ENCODE data around the gene CD22. TPM values are rescaled to one million over a fixed set of nuclear protein-coding genes. Genes with fewer than 3 reads are reported as not detected.

CD22 gene
- total RNA-seq, 1 donor from 2014 or later = 4.7 TPM

GRCh38 chr19:35291259-35291658, 37.7 kb upstream of the CD22 start:
- no peak for DNase-seq (ENCODE audit: low spot score)
- H3K27me3 Mint-ChIP-seq (ENCODE audit: insufficient read depth) = peaks cover 9% of the 10 kb centered on the region
- H3K4me1 Mint-ChIP-seq (ENCODE audit: low read depth) = no peaks in the 10 kb centered on the region
- H3K4me3 Mint-ChIP-seq = no peak overlapping the region
- H3K27ac Mint-ChIP-seq = no peak overlapping the region
- H3K36me3 Mint-ChIP-seq (ENCODE audit: low read depth) = no peaks in the 10 kb centered on the region
- intact Hi-C loops (cut with micrococcal nuclease) = no loop called here
- H3K9me3 Mint-ChIP-seq = no peaks in the 10 kb centered on the region

- Mint-ChIP-seq H3K4me1 (ENCODE audit: low read depth) (no peaks in the 10 kb centered on the region), H3K9me3 (no peaks in the 10 kb centered on the region), H3K4me3 (no peak within 1 kb of the TSS), H3K27me3 (ENCODE audit: insufficient read depth) (peaks cover 8% of the 10 kb centered on the region), H3K36me3 (ENCODE audit: low read depth) (no peaks in the 10 kb centered on the region), H3K27ac (no peak within 1 kb of the TSS)
- intact Hi-C loops (cut with micrococcal nuclease) = no loop called here
- DNase-seq (ENCODE audit: low spot score) = no peak
These were observed 37.1 kb upstream of the CD22 start, which contains the start of gene MAG for GRCh38 chr19:35291916-35292315. Gene MAG (plus strand): TSS chr19:35292161. CDS start chr19:35295409, 3,248 bp downstream.

- no peak overlapping the region for H3K27ac Mint-ChIP-seq
- no peak overlapping the region for H3K4me3 Mint-ChIP-seq
- H3K36me3 Mint-ChIP-seq (ENCODE audit: low read depth) = no peaks in the 10 kb centered on the region
- no peak for DNase-seq (ENCODE audit: low spot score)
- no peaks in the 10 kb centered on the region for H3K4me1 Mint-ChIP-seq (ENCODE audit: low read depth)
- intact Hi-C loops (cut with micrococcal nuclease) = no loop called here
- peaks cover 8% of the 10 kb centered on the region for H3K27me3 Mint-ChIP-seq (ENCODE audit: insufficient read depth)
- H3K9me3 Mint-ChIP-seq = no peaks in the 10 kb centered on the region
These were observed 36.3 kb upstream of the CD22 start for GRCh38 chr19:35292421-35293362.

GRCh38 chr19:35293363-35293739, 35.6 kb upstream of the CD22 start:
- Mint-ChIP-seq H3K27ac (no peak overlapping the region), H3K9me3 (no peaks in the 10 kb centered on the region), H3K27me3 (ENCODE audit: insufficient read depth) (peaks cover 8% of the 10 kb centered on the region), H3K4me3 (no peak overlapping the region), H3K4me1 (ENCODE audit: low read depth) (no peaks in the 10 kb centered on the region), H3K36me3 (ENCODE audit: low read depth) (no peaks in the 10 kb centered on the region)
- DNase-seq (ENCODE audit: low spot score) = no peak
- intact Hi-C loops (cut with micrococcal nuclease) = no loop called here

- no peaks in the 10 kb centered on the region for H3K36me3 Mint-ChIP-seq (ENCODE audit: low read depth)
- H3K4me3 Mint-ChIP-seq = no peak overlapping the region
- no peaks in the 10 kb centered on the region for H3K9me3 Mint-ChIP-seq
- no peaks in the 10 kb centered on the region for H3K4me1 Mint-ChIP-seq (ENCODE audit: low read depth)
- H3K27me3 Mint-ChIP-seq (ENCODE audit: insufficient read depth) = peaks cover 8% of the 10 kb centered on the region
- DNase-seq (ENCODE audit: low spot score) = no peak
- H3K27ac Mint-ChIP-seq = no peak overlapping the region
- intact Hi-C loops (cut with micrococcal nuclease) = no loop called here
These were observed 35.2 kb upstream of the CD22 start for GRCh38 chr19:35293808-35294207.

- no peak for DNase-seq (ENCODE audit: low spot score)
These were observed 34.7 kb upstream of the CD22 start for GRCh38 chr19:35294328-35294727.

GRCh38 chr19:35294859-35295791, 33.9 kb upstream of the CD22 start:
- H3K27ac Mint-ChIP-seq = no peak overlapping the region
- peaks cover 8% of the 10 kb centered on the region for H3K27me3 Mint-ChIP-seq (ENCODE audit: insufficient read depth)
- no peaks in the 10 kb centered on the region for H3K9me3 Mint-ChIP-seq
- no peak for DNase-seq (ENCODE audit: low spot score)
- no peaks in the 10 kb centered on the region for H3K4me1 Mint-ChIP-seq (ENCODE audit: low read depth)
- H3K36me3 Mint-ChIP-seq (ENCODE audit: low read depth) = no peaks in the 10 kb centered on the region
- intact Hi-C loops (cut with micrococcal nuclease) = no loop called here
- no peak overlapping the region for H3K4me3 Mint-ChIP-seq

More at GRCh38 chr19:35294328-35294727, 34.7 kb upstream of the CD22 start:
- Mint-ChIP-seq H3K27ac (no peak overlapping the region), H3K9me3 (no peaks in the 10 kb centered on the region), H3K4me1 (ENCODE audit: low read depth) (no peaks in the 10 kb centered on the region), H3K36me3 (ENCODE audit: low read depth) (no peaks in the 10 kb centered on the region), H3K27me3 (ENCODE audit: insufficient read depth) (peaks cover 8% of the 10 kb centered on the region), H3K4me3 (no peak overlapping the region)
- intact Hi-C loops (cut with micrococcal nuclease) = no loop called here

GRCh38 chr19:35295792-35296462, 33.1 kb upstream of the CD22 start:
- intact Hi-C loops (cut with micrococcal nuclease) = loop anchor here (2.0 kb wide), 1 partner anchor 51 kb away; the partner anchor contains the start of gene FFAR1
- Mint-ChIP-seq H3K9me3 (no peaks in the 10 kb centered on the region), H3K27ac (no peak overlapping the region), H3K4me1 (ENCODE audit: low read depth) (no peaks in the 10 kb centered on the region), H3K4me3 (no peak overlapping the region), H3K36me3 (ENCODE audit: low read depth) (no peaks in the 10 kb centered on the region), H3K27me3 (ENCODE audit: insufficient read depth) (peaks cover 8% of the 10 kb centered on the region)
- peak; percentile 21 for DNase-seq (ENCODE audit: low spot score)

GRCh38 chr19:35296644-35297514, 32.1 kb upstream of the CD22 start:
- H3K27ac Mint-ChIP-seq = no peak overlapping the region
- DNase-seq (ENCODE audit: low spot score) = no peak
- no peaks in the 10 kb centered on the region for H3K9me3 Mint-ChIP-seq
- H3K36me3 Mint-ChIP-seq (ENCODE audit: low read depth) = no peaks in the 10 kb centered on the region
- H3K4me3 Mint-ChIP-seq = no peak overlapping the region
- H3K4me1 Mint-ChIP-seq (ENCODE audit: low read depth) = no peaks in the 10 kb centered on the region
- H3K27me3 Mint-ChIP-seq (ENCODE audit: insufficient read depth) = peaks cover 4% of the 10 kb centered on the region
- intact Hi-C loops (cut with micrococcal nuclease) = loop anchor here (2.0 kb wide), 1 partner anchor 50 kb away; the partner anchor contains the start of gene FFAR1

GRCh38 chr19:35297515-35297848, 31.5 kb upstream of the CD22 start:
- Mint-ChIP-seq H3K9me3 (no peaks in the 10 kb centered on the region), H3K36me3 (ENCODE audit: low read depth) (no peaks in the 10 kb centered on the region), H3K4me3 (no peak overlapping the region), H3K4me1 (ENCODE audit: low read depth) (no peaks in the 10 kb centered on the region), H3K27ac (no peak overlapping the region), H3K27me3 (ENCODE audit: insufficient read depth) (peaks cover 4% of the 10 kb centered on the region)
- no peak for DNase-seq (ENCODE audit: low spot score)
- intact Hi-C loops (cut with micrococcal nuclease) = loop anchor here (2.0 kb wide), 1 partner anchor 49 kb away; the partner anchor contains the start of gene FFAR1

GRCh38 chr19:35297922-35298321, 31.1 kb upstream of the CD22 start:
- DNase-seq (ENCODE audit: low spot score) = no peak
- intact Hi-C loops (cut with micrococcal nuclease) = loop anchor here (2.0 kb wide), 1 partner anchor 49 kb away; the partner anchor contains the start of gene FFAR1
- Mint-ChIP-seq H3K27me3 (ENCODE audit: insufficient read depth) (peaks cover 4% of the 10 kb centered on the region), H3K27ac (no peak overlapping the region), H3K4me1 (ENCODE audit: low read depth) (no peaks in the 10 kb centered on the region), H3K4me3 (no peak overlapping the region), H3K36me3 (ENCODE audit: low read depth) (no peaks in the 10 kb centered on the region), H3K9me3 (no peaks in the 10 kb centered on the region)

- intact Hi-C loops (cut with micrococcal nuclease) = no loop called here
- Mint-ChIP-seq H3K27me3 (ENCODE audit: insufficient read depth) (peaks cover 4% of the 10 kb centered on the region), H3K4me3 (no peak overlapping the region), H3K27ac (no peak overlapping the region), H3K9me3 (no peaks in the 10 kb centered on the region), H3K36me3 (ENCODE audit: low read depth) (no peaks in the 10 kb centered on the region), H3K4me1 (ENCODE audit: low read depth) (no peaks in the 10 kb centered on the region)
- no peak for DNase-seq (ENCODE audit: low spot score)
These were observed 30.4 kb upstream of the CD22 start for GRCh38 chr19:35298561-35298972.

Measured in activated T-helper 1 cell treated with anti-CD3 and anti-CD28 coated beads, Interleukin-12 subunit alpha, Interleukin-12 subunit beta, Interleukin-2, Interleukin-4 antibody, amounts not matched to agents 30 ng/mL and 10 ng/mL and 1 ng/mL, durations not matched to agents 14 hours and 24 hours and 36 hours (primary cell).